AG09319 (cell line): ENCODE measurements around the gene FER.
"Not testable (repeated sequence)": the region's sequence is repeated elsewhere in the genome, so short reads cannot be mapped to it uniquely, and the experiment has no call there.

Experiments used
- DNase-seq: peaks from one replicate; pipeline ENCODE4 v3.0.0-alpha.2; 2010; ENCODE audit warnings: low read depth; ENCODE audit errors: extremely low read depth
- TF ChIP-seq, protein P1 (sequence below): IDR thresholded peaks from 2 replicates; pipeline ENCODE4 v1.5.1; 2011; ENCODE audit warnings: low read depth, mild to moderate bottlenecking, inconsistent platforms, low read length, moderate library complexity

Gene FER

DNA sequence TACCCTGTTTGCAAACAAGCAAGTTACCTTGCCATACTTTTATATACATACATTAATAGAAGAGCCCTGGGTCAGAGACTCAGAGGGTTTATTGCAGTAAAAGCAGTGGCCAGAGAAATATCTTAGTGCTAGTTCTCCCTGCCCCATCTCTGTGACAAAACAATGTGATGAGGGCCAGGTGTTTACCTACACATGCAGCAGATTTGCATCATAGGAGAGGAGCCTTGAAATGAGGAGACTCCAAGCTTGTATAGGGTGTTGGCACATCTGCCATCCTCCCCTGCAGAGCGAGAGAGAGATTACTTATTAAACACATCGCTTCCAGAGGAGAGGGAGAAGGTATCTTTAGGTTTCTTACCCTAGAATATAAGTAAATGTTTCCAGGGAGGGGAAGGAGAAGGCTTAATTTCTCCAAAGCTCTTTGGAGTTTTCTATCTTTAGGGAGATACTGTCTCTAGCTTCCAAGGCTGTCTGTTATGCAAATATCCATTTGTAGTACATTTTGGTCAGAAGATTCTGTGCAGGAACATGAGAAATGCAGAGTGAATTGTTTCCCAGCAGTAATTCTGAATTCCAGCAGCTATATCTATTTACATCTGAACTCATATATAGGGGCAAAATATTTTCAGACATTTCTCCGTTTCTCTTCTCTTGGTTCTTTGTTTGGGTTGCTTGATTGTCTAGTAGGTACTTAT, 15.7 kb downstream of the FER start:
- TF ChIP-seq, protein P1, sequence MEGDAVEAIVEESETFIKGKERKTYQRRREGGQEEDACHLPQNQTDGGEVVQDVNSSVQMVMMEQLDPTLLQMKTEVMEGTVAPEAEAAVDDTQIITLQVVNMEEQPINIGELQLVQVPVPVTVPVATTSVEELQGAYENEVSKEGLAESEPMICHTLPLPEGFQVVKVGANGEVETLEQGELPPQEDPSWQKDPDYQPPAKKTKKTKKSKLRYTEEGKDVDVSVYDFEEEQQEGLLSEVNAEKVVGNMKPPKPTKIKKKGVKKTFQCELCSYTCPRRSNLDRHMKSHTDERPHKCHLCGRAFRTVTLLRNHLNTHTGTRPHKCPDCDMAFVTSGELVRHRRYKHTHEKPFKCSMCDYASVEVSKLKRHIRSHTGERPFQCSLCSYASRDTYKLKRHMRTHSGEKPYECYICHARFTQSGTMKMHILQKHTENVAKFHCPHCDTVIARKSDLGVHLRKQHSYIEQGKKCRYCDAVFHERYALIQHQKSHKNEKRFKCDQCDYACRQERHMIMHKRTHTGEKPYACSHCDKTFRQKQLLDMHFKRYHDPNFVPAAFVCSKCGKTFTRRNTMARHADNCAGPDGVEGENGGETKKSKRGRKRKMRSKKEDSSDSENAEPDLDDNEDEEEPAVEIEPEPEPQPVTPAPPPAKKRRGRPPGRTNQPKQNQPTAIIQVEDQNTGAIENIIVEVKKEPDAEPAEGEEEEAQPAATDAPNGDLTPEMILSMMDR: no peak
- no peak for DNase-seq

DNA sequence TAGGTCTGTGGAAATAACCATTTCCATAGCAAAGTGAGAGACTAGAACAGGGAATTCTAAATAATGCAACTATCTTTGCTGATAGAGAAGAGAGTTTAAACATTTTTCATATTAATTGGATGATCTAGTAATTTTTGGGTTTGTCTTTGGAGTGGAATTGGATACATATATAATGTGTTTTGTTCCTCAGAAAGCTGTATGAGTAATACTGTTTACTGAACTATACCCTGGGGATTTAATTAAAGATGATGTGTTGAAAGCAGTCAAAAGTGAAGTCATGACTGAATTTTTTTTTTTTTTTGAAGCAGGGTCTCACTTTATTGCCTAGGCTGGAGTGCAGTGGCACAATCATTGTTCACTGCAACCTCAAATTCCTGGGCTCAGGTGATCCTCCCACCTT, 17.9 kb downstream of the FER start:
- TF ChIP-seq, protein P1: no peak
- DNase-seq: no peak

DNA sequence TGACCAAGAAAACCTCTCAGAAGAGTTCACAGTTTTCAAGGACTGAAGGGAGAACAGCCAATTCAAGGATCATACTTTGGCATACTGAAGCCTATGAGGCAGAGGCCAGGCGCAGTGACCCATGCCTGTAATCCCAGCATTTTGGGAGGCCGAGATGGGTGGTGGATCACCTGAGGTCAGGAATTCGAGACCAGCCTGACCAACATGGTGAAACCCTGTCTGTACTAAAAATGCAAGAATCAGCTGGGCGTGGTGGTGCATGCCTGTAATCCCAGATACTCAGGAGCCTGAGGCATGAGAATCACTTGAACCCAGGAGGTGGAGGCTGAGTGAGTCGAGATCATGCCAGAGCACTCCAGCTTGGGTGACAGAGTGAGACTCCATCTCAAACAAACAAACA, 19.2 kb downstream of the FER start:
- not testable (repeated sequence) for DNase-seq

DNA sequence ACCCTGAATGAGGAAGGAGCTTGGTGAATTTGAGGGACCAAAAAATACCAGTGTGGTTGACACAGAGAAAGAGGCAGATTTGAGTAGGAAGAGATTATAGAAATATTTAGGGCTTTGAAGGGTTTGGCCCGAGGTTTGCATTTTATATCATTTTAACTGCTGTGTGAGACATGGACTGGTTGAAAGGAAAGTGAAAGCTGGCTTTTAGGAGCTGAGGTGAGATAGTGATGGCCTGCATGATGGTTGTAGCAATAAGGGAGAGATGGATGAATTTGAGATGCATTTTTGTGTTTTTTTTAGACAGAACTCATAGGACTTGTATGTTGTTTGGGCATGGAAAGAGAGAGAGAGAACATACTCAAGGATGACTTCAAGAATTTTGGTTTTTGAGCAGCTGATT, 21.7 kb downstream of the FER start:
- TF ChIP-seq, protein P1: no peak
- no peak for DNase-seq

DNA sequence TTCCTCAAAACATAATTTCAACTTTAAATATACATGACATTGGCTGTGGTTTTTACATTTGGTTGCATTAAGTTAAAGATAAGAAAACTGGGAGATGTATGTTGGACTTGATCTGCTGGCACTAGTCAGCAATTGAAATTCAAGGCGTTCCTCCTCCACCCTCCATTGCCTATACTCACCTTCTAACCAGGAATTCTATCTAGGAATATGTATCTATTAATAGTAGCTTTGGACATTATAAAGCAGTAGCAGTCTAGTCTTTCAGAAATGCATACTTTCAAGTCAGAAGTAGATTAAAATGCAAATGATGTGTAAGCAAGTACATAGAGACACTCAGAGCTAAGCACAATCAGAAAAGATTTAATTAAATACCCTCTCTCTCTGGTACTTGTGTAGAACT, 24.9 kb downstream of the FER start:
- TF ChIP-seq, protein P1: no peak

DNA sequence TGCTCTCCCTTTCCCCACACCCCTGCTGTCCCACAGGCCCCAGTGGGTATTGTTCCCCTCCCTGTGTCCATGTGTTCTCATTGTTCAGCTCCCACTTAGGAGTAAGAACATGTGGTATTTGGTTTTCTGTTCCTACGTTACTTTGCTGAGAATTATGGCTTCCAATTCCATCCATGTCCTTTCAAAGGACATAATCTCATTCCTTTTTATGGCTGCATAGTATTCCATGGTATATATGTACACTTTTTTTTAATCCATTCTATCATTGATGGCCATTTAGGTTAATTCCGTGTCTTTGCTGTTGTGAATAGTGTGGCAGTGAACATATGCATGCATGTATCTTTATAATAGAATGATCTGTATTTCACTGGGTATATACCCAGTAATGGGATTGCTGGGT, 25.6 kb downstream of the FER start:
- TF ChIP-seq, protein P1: no peak
- no peak for DNase-seq

More for the DNA sequence above, 24.9 kb downstream of the FER start:
- no peak for DNase-seq

DNA sequence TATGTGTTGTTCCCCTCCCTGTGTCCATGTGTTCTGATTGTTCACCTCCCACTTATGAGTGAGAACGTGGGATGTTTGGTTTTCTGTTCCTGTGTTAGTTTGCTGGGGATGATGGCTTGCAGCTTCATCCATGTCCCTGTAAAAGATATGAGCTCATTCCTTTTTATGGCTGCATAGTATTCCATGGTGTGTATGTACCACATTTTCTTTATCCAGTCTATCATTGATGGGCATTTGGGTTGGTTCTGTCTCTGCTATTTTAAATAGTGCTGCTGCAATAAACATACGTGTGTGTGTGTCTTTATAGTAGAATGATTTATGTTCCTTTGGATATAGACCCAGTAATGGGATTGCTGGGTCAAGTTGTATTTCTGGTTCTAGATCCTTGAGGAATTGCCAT, 26.4 kb downstream of the FER start:
- DNase-seq: not testable (repeated sequence)

DNA sequence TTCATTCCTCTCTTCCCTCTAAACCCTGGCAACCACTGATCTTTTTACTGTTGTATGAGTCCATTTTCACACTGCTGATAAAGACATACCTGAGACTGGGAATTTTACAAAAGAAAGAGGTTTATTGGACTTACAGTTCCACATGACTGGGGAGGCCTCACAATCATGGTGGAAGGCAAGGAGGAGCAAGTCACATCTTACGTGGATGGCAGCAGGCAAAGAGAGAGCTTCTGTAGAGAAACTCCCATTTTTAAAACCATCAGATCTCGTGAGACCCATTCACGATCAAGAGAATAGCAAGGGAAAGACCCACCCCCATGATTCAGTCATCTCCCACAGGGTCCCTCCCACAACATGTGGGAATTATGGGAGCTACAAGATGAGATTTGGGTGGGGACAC, 29.9 kb downstream of the FER start:
- not testable (repeated sequence) for DNase-seq

DNA sequence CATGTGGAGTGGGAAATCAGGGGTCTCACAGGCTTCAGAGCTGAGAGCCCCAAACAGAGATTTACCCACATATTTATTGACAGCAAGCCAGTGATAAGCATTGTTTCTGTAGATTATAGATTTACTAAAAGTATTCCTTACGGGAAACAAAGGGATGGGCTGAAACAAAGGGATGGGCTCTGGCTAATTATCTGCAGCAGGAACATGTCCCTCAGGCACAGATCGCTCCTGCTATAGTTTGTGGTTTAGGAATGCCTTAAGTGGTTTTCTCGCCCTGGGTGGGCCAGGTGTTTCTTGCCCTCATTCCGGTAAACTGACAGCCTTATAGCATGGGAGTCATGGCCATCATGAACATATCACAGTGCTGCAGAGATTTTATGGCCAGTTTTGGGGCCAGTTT, 36.9 kb downstream of the FER start:
- not testable (repeated sequence) for DNase-seq
